ENCODE measurements around the gene USP49. TPM values are rescaled to one million over a fixed set of nuclear protein-coding genes. Genes with fewer than 3 reads are reported as not detected.
A peak's percentile ranks its signal among the peaks of the same experiment; 100 is the strongest.

The USP49 gene
- total RNA-seq, 1 experiment from 2014 or later: 10.5 TPM

DNA sequence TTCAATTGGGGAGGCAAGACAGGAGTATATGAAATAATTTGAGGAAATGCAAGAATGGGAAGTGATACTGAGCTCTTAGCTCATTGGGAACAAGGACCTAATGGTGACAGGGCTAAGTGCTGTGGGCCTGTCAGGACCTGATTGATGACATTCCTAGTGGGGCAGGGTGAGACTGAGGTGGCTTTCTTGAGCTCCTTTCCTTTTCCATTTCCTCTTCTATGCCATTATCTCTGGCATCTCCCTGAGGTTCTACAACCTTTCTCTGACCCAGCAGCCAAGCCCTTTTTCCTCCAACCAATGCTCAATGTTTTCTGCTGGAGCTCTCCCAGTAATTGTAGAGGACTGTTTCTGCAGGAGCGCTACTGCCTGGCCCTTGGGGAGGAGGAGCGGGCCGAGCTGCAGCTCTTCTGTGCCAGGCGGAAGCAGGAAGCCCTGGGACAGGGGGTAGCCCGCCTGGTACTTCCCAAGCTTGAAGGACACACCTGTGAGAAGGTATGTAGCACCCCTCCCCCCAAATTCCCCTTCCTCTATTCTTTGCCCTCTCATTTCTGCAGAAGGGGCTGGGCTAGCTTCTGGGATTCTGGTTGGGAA, 110.5 kb downstream of the USP49 start:
- intact Hi-C loops (cut with micrococcal nuclease; ENCODE audit: unreplicated experiment): loop anchor here (5.0 kb wide), 2 partner anchors 153 to 1113 kb away; no protein-coding TSS in a partner anchor
- peaks cover 12% of the 10 kb centered on the region for H3K4me1 ChIP-seq (ENCODE audit: insufficient read depth, low read length, poor library complexity, severe bottlenecking)
- ChIA-PET POLR2A (ENCODE audit: low non-redundant PET) (no interaction called here), CTCF (no interaction called here)
- H3K27me3 ChIP-seq (replicated peaks; ENCODE audit: insufficient read depth, low read depth, low read length, poor library complexity): no peaks in the 10 kb centered on the region
- H3K9me3 ChIP-seq (ENCODE audit: low read depth, low read length, poor library complexity, severe bottlenecking): no peaks in the 10 kb centered on the region
- DNase-seq (ENCODE audit: low spot score): no peak
- BruUV-seq (replicated peaks): no TSS peak
- TF ChIP-seq CTCF (conservative IDR thresholded peaks at IDR 0.05; ENCODE audit: low read depth, low read length): no peak
- no peak for TF ChIP-seq EZH2 (IDR thresholded peaks at IDR 0.05; ENCODE audit: borderline replicate concordance, low read depth, low read length, poor library complexity, severe bottlenecking)
- H3K27ac ChIP-seq (ENCODE audit: low read depth, low read length, poor library complexity, severe bottlenecking): no peak overlapping the region
- H3K36me3 ChIP-seq (ENCODE audit: insufficient read depth, low read length, poor library complexity, severe bottlenecking): peaks cover 9% of the 10 kb centered on the region
- H3K4me3 ChIP-seq (ENCODE audit: low read depth, low read length, poor library complexity, severe bottlenecking): no peak overlapping the region

DNA sequence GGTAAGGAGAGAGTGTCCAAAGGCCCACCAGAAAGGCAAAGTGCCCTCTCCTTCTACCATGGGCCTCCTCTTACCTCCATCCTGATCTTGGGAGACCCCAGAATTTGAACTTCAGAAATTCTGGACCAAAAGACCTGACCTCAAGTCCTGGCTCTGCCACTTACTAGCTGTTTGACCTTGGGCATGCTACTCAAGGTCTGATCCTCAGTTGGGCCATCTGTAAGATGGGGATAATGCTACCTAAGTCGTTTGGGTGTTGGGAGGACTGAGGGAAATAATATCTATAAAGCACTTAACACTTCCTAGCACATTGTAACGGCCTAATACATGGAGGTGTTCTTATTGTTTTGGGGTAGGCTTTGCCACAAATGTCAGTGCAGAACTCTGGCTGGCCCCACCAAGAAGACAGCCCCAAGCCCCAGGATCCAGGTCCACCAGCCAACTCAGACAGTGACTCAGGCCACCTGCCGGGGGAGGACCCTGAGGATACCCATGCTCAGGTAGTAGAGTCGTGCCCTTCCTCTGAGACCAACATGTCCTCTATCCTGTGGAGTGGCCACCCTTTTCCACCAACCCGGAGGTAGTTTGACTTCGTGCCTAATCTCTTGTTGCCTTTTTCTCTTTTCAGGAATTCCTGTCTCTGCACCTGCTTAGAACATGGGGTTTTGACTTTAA, 111.9 kb downstream of the USP49 start:
- intact Hi-C loops (cut with micrococcal nuclease; ENCODE audit: unreplicated experiment): no loop called here
- TF ChIP-seq CTCF (conservative IDR thresholded peaks at IDR 0.05; ENCODE audit: low read depth, low read length): no peak
- TF ChIP-seq EZH2 (IDR thresholded peaks at IDR 0.05; ENCODE audit: borderline replicate concordance, low read depth, low read length, poor library complexity, severe bottlenecking): no peak
- Histone ChIP-seq H3K27me3 (replicated peaks; ENCODE audit: insufficient read depth, low read depth, low read length, poor library complexity) (no peaks in the 10 kb centered on the region), H3K36me3 (ENCODE audit: insufficient read depth, low read length, poor library complexity, severe bottlenecking) (no peaks in the 10 kb centered on the region), H3K9me3 (ENCODE audit: low read depth, low read length, poor library complexity, severe bottlenecking) (no peaks in the 10 kb centered on the region), H3K4me1 (ENCODE audit: insufficient read depth, low read length, poor library complexity, severe bottlenecking) (peaks cover 22% of the 10 kb centered on the region), H3K4me3 (ENCODE audit: low read depth, low read length, poor library complexity, severe bottlenecking) (no peak overlapping the region), H3K27ac (ENCODE audit: low read depth, low read length, poor library complexity, severe bottlenecking) (no peak overlapping the region)
- POLR2A ChIA-PET (ENCODE audit: low non-redundant PET): no interaction called here
- CTCF ChIA-PET: no interaction called here
- no peak for DNase-seq (ENCODE audit: low spot score)
- BruUV-seq (replicated peaks): no TSS peak

DNA sequence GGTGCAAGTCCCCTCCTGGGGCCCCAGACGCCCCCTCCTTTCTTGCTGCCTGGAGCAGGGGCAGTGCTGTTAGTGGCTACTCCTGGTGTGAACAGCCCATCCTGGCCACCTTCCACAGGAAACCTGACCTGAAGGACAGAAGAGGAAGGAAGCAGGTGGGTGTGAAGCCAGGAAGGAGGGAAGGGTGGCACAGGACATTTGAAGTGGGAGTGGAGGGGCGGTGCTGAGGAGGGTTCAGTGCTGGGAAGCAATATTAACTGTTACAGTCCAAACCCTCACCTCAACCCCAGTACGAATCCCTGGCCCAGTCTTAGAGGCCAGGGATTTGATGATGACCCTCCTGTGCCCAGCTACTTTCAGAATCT, 113.8 kb downstream of the USP49 start:
- ChIA-PET CTCF (interaction anchor here (1.6 kb wide), 1 partner anchor 413 kb away, joined by 5 read pairs; no protein-coding TSS in a partner anchor), POLR2A (ENCODE audit: low non-redundant PET) (no interaction called here)
- Histone ChIP-seq H3K27me3 (replicated peaks; ENCODE audit: insufficient read depth, low read depth, low read length, poor library complexity) (no peaks in the 10 kb centered on the region), H3K36me3 (ENCODE audit: insufficient read depth, low read length, poor library complexity, severe bottlenecking) (peaks cover 6% of the 10 kb centered on the region), H3K4me1 (ENCODE audit: insufficient read depth, low read length, poor library complexity, severe bottlenecking) (peaks cover 22% of the 10 kb centered on the region), H3K4me3 (ENCODE audit: low read depth, low read length, poor library complexity, severe bottlenecking) (peak overlapping the region; percentile 81), H3K27ac (ENCODE audit: low read depth, low read length, poor library complexity, severe bottlenecking) (no peak overlapping the region), H3K9me3 (ENCODE audit: low read depth, low read length, poor library complexity, severe bottlenecking) (no peaks in the 10 kb centered on the region)
- BruUV-seq (replicated peaks): no TSS peak
- intact Hi-C loops (cut with micrococcal nuclease; ENCODE audit: unreplicated experiment): loop anchor here (2.0 kb wide), 2 partner anchors 263 to 385 kb away; no protein-coding TSS in a partner anchor
- no peak for TF ChIP-seq CTCF (conservative IDR thresholded peaks at IDR 0.05; ENCODE audit: low read depth, low read length)
- no peak for TF ChIP-seq EZH2 (IDR thresholded peaks at IDR 0.05; ENCODE audit: borderline replicate concordance, low read depth, low read length, poor library complexity, severe bottlenecking)
- no peak for DNase-seq (ENCODE audit: low spot score)

All from A673 (cell line).